GM12892 (cell line): ENCODE data around the gene C1R.

Experiments
- POLR2A ChIP-seq: IDR thresholded peaks from 2 replicates; pipeline ENCODE4 v1.6.1; 2011; ENCODE audit warnings: low read depth, low read length, control low read depth
- POLR2AphosphoS5 ChIP-seq: IDR thresholded peaks from 2 replicates; pipeline ENCODE4 v1.6.1; 2011; ENCODE audit warnings: low read depth, low read length, control low read depth

DNA sequence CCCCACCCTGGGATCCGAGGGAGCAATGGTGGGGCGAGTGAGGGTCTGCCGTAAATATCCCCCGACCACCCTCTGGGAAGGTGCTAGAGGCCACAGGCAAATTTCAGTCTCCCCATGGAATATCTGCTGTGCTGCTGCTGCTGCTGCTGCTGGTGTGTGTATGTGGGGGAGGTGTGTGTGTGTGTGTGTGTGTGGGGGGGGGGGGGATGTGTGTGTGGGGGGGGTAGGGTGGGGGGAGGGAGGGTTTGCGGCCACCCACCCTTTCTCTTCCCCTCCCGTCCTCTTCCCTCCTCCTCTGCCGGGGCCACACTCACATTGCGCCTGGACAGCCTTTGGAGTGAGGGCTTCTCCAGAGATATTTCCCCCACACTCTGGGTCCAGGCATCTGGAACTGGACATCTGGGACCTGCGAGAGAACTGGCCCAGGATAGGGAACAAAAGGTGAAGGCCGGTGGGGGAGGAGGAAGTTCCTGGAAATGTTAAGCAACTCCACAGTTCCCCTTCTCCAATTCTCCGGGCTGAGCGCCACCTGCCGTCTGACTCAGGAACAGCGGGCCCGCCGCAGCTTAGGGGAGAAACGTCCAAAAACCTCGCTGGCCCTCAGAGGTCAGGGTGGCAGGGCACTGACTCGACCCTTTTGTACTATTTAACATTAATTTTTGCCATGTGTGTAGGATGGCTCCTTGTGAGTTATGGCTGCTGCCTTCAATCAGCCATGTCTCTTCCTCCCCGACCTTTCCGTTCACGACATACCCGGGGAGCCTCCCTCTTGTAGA, 16.7 kb upstream of the C1R start, which contains the start of gene C1RL:
- TF ChIP-seq POLR2AphosphoS5 (no peak), POLR2A (no peak; the same call in 1 of the 2 replicates)
